Measurements from ENCODE around the gene DEGS2. TPM values are rescaled to one million over a fixed set of nuclear protein-coding genes. Genes with fewer than 3 reads are reported as not detected.

DEGS2 gene
- total and polyA plus RNA-seq, 8 donors: 1.2 to 53.0 (median 13.5) TPM

DNA sequence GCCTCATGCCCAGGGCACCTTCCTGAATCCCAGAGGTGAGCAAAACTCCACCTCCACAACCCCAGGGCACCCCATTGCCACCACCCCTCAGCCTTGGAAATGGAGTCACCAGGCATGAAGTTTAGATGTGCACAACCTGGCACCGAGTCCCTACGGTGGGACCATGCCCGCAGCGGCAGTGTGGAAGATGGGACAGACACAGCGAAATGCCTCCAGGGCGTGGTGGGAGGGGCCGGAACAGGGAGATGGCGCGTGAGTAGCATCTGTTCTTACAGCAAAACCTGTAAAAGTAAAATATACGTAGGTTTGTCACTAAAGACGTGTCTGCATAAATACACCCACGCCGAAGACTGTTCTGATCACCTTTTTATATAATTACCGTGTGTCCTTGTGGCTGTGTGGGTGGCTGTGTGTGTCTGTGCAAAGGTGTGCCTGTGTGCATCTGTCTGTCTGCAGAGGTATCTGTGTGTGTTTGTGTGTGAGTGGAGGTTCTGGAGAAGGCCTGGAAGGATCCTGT is 17.4 kb upstream of the DEGS2 start:
- Histone ChIP-seq H3K27ac (no peak overlapping the region), H3K4me3 (no peak overlapping the region), H3K4me1 (no peaks in the 10 kb centered on the region), H3K36me3 (no peaks in the 10 kb centered on the region), H3K9me3 (no peaks in the 10 kb centered on the region), H3K27me3 (peaks cover 0 to 11% (median 0%) of the 10 kb centered on the region in 3 donors)
- intact Hi-C loops (cut with DNase I; ENCODE audit: low total_unique reads): no loop called here
- no peak for DNase-seq
- TF ChIP-seq, protein P1, sequence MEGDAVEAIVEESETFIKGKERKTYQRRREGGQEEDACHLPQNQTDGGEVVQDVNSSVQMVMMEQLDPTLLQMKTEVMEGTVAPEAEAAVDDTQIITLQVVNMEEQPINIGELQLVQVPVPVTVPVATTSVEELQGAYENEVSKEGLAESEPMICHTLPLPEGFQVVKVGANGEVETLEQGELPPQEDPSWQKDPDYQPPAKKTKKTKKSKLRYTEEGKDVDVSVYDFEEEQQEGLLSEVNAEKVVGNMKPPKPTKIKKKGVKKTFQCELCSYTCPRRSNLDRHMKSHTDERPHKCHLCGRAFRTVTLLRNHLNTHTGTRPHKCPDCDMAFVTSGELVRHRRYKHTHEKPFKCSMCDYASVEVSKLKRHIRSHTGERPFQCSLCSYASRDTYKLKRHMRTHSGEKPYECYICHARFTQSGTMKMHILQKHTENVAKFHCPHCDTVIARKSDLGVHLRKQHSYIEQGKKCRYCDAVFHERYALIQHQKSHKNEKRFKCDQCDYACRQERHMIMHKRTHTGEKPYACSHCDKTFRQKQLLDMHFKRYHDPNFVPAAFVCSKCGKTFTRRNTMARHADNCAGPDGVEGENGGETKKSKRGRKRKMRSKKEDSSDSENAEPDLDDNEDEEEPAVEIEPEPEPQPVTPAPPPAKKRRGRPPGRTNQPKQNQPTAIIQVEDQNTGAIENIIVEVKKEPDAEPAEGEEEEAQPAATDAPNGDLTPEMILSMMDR (IDR thresholded peaks at IDR 0.05): no peak
- TF ChIP-seq POLR2AphosphoS5 (IDR thresholded peaks at IDR 0.05): no peak
- no peak for TF ChIP-seq POLR2A (IDR thresholded peaks at IDR 0.05)
- TF ChIP-seq EP300 (IDR thresholded peaks at IDR 0.05): no peak
- WGBS, 5 donors: 89 to 96% (median 92%) methylated on average over 11 to 14 of the region's 14 CpGs

DNA sequence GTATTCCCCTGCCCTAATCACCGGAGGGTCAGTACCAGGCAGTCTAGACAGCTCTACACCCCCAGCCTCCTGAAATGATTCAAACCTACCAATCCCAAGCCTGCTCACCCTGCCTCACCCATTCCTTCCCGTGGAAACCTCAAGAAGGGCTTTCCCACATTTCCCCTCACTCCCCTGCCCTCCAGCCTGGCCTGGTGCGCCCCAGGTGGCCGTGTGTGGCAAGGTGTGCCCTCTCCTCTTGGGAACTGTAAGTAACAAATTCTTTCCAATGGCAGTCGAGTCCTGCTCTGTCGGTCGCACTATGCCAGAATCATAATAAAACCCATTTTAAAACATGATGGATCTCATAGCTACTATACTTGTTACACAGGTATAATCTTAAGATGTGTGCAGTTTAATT is 13.9 kb upstream of the DEGS2 start:
- intact Hi-C loops (cut with DNase I; ENCODE audit: low total_unique reads): no loop called here
- Histone ChIP-seq H3K4me3 (no peak overlapping the region), H3K27me3 (peaks cover 0 to 11% (median 0%) of the 10 kb centered on the region in 3 donors), H3K27ac (no peak overlapping the region), H3K4me1 (no peaks in the 10 kb centered on the region), H3K36me3 (no peaks in the 10 kb centered on the region), H3K9me3 (no peaks in the 10 kb centered on the region)
- DNase-seq: no peak
- 73 to 84% (median 77%) methylated on average over 7 of the region's 7 CpGs for WGBS, 5 donors
- TF ChIP-seq, protein P1 (IDR thresholded peaks at IDR 0.05): no peak
- TF ChIP-seq POLR2AphosphoS5 (IDR thresholded peaks at IDR 0.05) (no peak), EP300 (IDR thresholded peaks at IDR 0.05) (no peak), POLR2A (IDR thresholded peaks at IDR 0.05) (no peak)

DNA sequence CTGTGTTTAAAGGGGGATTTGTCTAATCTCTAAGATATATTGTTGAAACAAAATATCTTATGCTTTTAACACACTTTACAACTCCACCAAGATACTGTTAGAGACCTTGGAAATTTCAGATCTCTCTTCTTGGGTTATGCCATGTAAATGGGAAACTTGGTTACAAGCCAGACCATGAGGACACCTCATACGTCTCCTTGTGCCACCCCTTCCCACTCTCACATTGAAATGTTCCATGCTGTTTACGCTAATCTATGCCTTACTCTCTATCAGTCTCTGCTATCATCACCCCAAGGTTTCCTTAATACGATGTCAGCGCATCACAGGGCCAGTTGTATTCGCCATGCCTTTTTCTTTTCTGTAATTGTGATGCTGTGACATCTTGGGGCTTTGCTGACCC is 13.4 kb upstream of the DEGS2 start:
- Histone ChIP-seq H3K9me3 (no peaks in the 10 kb centered on the region), H3K4me1 (no peaks in the 10 kb centered on the region), H3K27ac (no peak overlapping the region), H3K4me3 (no peak overlapping the region), H3K27me3 (peaks cover 0 to 11% (median 0%) of the 10 kb centered on the region in 3 donors), H3K36me3 (no peaks in the 10 kb centered on the region)
- 80 to 85% (median 85%) methylated on average over 5 of the region's 5 CpGs for WGBS, 5 donors
- TF ChIP-seq EP300 (IDR thresholded peaks at IDR 0.05) (no peak), POLR2AphosphoS5 (IDR thresholded peaks at IDR 0.05) (no peak), POLR2A (IDR thresholded peaks at IDR 0.05) (no peak)
- TF ChIP-seq, protein P1 (IDR thresholded peaks at IDR 0.05): no peak
- intact Hi-C loops (cut with DNase I; ENCODE audit: low total_unique reads): no loop called here
- DNase-seq: no peak

DNA sequence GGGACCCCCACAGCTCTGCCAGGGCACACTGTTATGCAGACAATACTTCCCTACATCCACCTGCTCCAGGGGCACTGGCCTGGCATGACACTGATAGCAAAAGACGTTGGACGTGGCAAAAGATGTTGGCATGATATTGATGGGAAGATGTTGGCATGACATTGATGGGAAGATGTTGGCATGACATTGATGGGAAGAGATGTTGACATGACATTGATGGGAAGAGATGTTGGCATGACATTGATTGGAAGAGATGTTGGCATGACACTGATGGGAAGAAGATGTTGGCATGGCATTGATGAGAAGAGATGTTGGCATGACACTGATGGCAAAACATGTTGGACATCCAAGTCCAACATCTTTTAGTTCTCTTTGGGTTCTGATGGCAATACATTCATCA is 11.4 kb upstream of the DEGS2 start:
- Histone ChIP-seq H3K4me3 (no peak overlapping the region), H3K4me1 (peaks cover 0 to 12% (median 10%) of the 10 kb centered on the region in 4 donors), H3K27me3 (peaks cover 0 to 23% (median 0%) of the 10 kb centered on the region in 3 donors), H3K27ac (no peak overlapping the region), H3K36me3 (no peaks in the 10 kb centered on the region), H3K9me3 (no peaks in the 10 kb centered on the region)
- intact Hi-C loops (cut with DNase I; ENCODE audit: low total_unique reads): no loop called here
- no peak for DNase-seq
- TF ChIP-seq POLR2A (IDR thresholded peaks at IDR 0.05) (no peak), EP300 (IDR thresholded peaks at IDR 0.05) (no peak), POLR2AphosphoS5 (IDR thresholded peaks at IDR 0.05) (no peak)
- TF ChIP-seq, protein P1 (IDR thresholded peaks at IDR 0.05): no peak
- WGBS, 5 donors: 95 to 100% (median 97%) methylated on average over 2 of the region's 2 CpGs
